Trophoblast cell (in vitro differentiated cells and primary cell): ENCODE data around the gene CEP192.

Source experiments
- DNase-seq, 2 donors: peaks; one replicate each; pipeline ENCODE4 v3.0.0-alpha.2; 2016
- H2AFZ ChIP-seq: 2 replicates; pipeline ENCODE4 v1.6.1; 2013; ENCODE audit warnings: low read length, moderate library complexity, mild to moderate bottlenecking; ENCODE audit not compliant: insufficient read depth, poor library complexity
- H2AK5ac ChIP-seq: 2 replicates; pipeline ENCODE4 v1.6.1; 2013; ENCODE audit warnings: mild to moderate bottlenecking, low read length
- H2BK120ac ChIP-seq: 2 replicates; pipeline ENCODE4 v1.6.1; 2013; ENCODE audit warnings: low read length, mild to moderate bottlenecking, moderate library complexity; ENCODE audit not compliant: insufficient read depth, poor library complexity
- H2BK12ac ChIP-seq: 2 replicates; pipeline ENCODE4 v1.6.1; 2013; ENCODE audit warnings: mild to moderate bottlenecking, low read length, moderate library complexity
- H2BK5ac ChIP-seq: 2 replicates; pipeline ENCODE4 v1.6.1; 2013; ENCODE audit warnings: low read length, low read depth, moderate library complexity, mild to moderate bottlenecking; ENCODE audit not compliant: poor library complexity
- H3K14ac ChIP-seq: 2 replicates; pipeline ENCODE4 v1.6.1; 2013; ENCODE audit warnings: mild to moderate bottlenecking, low read length
- H3K18ac ChIP-seq: 2 replicates; pipeline ENCODE4 v1.6.1; 2013; ENCODE audit warnings: mild to moderate bottlenecking, low read length
- H3K23ac ChIP-seq: 2 replicates; pipeline ENCODE4 v1.6.1; 2013; ENCODE audit warnings: low read length
- H3K27ac ChIP-seq: 2 replicates; pipeline ENCODE4 v1.5.1; 2013; ENCODE audit warnings: low read depth, mild to moderate bottlenecking, inconsistent platforms, low read length, moderate library complexity
- H3K27me3 ChIP-seq: 2 replicates; pipeline ENCODE4 v1.6.1; 2013; ENCODE audit warnings: inconsistent platforms, mild to moderate bottlenecking, low read length, moderate library complexity; ENCODE audit not compliant: insufficient read depth
- H3K36me3 ChIP-seq, 2 experiments: 1 replicate in 1 of 2; 2 replicates in 1 of 2; pipeline ENCODE4 v1.6.1; 2013; ENCODE audit warnings: low read length in 2 of 2, mild to moderate bottlenecking in 2 of 2, moderate library complexity in 1 of 2; ENCODE audit not compliant: insufficient read depth in 2 of 2, control insufficient read depth in 1 of 2
- H3K4ac ChIP-seq: 2 replicates; pipeline ENCODE4 v1.6.1; 2013; ENCODE audit warnings: low read depth, mild to moderate bottlenecking, low read length, moderate library complexity
- H3K4me1 ChIP-seq, 2 experiments: 1 replicate in 1 of 2; 2 replicates in 1 of 2; pipeline ENCODE4 v1.6.1; 2013; ENCODE audit warnings: low read length in 2 of 2, mild to moderate bottlenecking in 2 of 2, moderate library complexity in 1 of 2; ENCODE audit not compliant: insufficient read depth in 2 of 2, control insufficient read depth in 1 of 2
- H3K4me2 ChIP-seq: 2 replicates; pipeline ENCODE4 v1.6.1; 2013; ENCODE audit warnings: inconsistent platforms, mild to moderate bottlenecking, low read length, moderate library complexity
- H3K4me3 ChIP-seq: 2 replicates; pipeline ENCODE4 v1.5.1; 2013; ENCODE audit warnings: mild to moderate bottlenecking, low read depth, low read length, inconsistent platforms
- H3K79me1 ChIP-seq: one replicate; pipeline ENCODE4 v1.6.1; 2013; ENCODE audit warnings: low read length
- H3K79me2 ChIP-seq: 2 replicates; pipeline ENCODE4 v1.6.1; 2013; ENCODE audit warnings: low read length, mild to moderate bottlenecking; ENCODE audit not compliant: control insufficient read depth, insufficient read depth, poor library complexity
- H3K9ac ChIP-seq: 2 replicates; pipeline ENCODE4 v1.6.1; 2013; ENCODE audit warnings: mild to moderate bottlenecking, low read length
- H3K9me3 ChIP-seq: 2 replicates; pipeline ENCODE4 v1.6.1; 2013; ENCODE audit warnings: low read depth, mild to moderate bottlenecking, control low read depth, inconsistent platforms, low read length; ENCODE audit not compliant: insufficient read depth
- H4K12ac ChIP-seq: 2 replicates; pipeline ENCODE4 v1.6.1; 2013; ENCODE audit warnings: low read depth, mild to moderate bottlenecking, low read length, moderate library complexity
- H4K8ac ChIP-seq: 2 replicates; pipeline ENCODE4 v1.6.1; 2013; ENCODE audit warnings: low read depth, mild to moderate bottlenecking, low read length, moderate library complexity
- H4K91ac ChIP-seq: one replicate; pipeline ENCODE4 v1.6.1; 2013; ENCODE audit warnings: low read depth, mild to moderate bottlenecking, low read length, moderate library complexity
- WGBS: extraction: QIAGEN DNeasy Blood & Tissue Kit; methylation state at CpG from one replicate; pipeline ENCODE4 v1.1.7; 2013; ENCODE audit warnings: missing lambda C conversion rate; ENCODE audit not compliant: insufficient read length, insufficient coverage; ENCODE audit errors: extremely low coverage; 5-methylcytosine and 5-hydroxymethylcytosine counted together

The CEP192 gene

GRCh38 chr18:13018374-13018773, 27.2 kb downstream of the CEP192 start:
- no peak overlapping the region for H3K14ac ChIP-seq
- no peak overlapping the region for H3K4ac ChIP-seq
- no peak for DNase-seq
- H3K79me2 ChIP-seq = no peaks in the 10 kb centered on the region
- H3K9me3 ChIP-seq = no peaks in the 10 kb centered on the region
- H3K27ac ChIP-seq = no peak overlapping the region
- H4K12ac ChIP-seq = no peak overlapping the region
- H3K18ac ChIP-seq = no peak overlapping the region
- H4K91ac ChIP-seq = no peak overlapping the region
- no CpG with 5 or more reads among the region's 2 CpGs for WGBS
- H3K36me3 ChIP-seq = peaks cover 8 to 9% of the 10 kb centered on the region in 2 experiments
- H3K4me1 ChIP-seq = no peaks in the 10 kb centered on the region
- H2AK5ac ChIP-seq = no peak overlapping the region
- H2AFZ ChIP-seq = no peak overlapping the region
- no peak overlapping the region for H3K4me2 ChIP-seq
- no peaks in the 10 kb centered on the region for H3K27me3 ChIP-seq
- H2BK120ac ChIP-seq = no peak overlapping the region
- no peaks in the 10 kb centered on the region for H3K79me1 ChIP-seq
- no peak overlapping the region for H3K23ac ChIP-seq
- no peak overlapping the region for H4K8ac ChIP-seq
- no peak overlapping the region for H3K9ac ChIP-seq
- no peak overlapping the region for H2BK12ac ChIP-seq
- H3K4me3 ChIP-seq = no peak overlapping the region
- no peak overlapping the region for H2BK5ac ChIP-seq

GRCh38 chr18:13019301-13019700, 28.1 kb downstream of the CEP192 start:
- no peak overlapping the region for H2BK5ac ChIP-seq
- H3K4me1 ChIP-seq = no peaks in the 10 kb centered on the region
- H3K79me1 ChIP-seq = no peaks in the 10 kb centered on the region
- H3K4me2 ChIP-seq = no peak overlapping the region
- WGBS = no CpG with 5 or more reads among the region's 3 CpGs
- H3K27me3 ChIP-seq = no peaks in the 10 kb centered on the region
- DNase-seq = no peak
- H3K23ac ChIP-seq = no peak overlapping the region
- H3K27ac ChIP-seq = no peak overlapping the region
- no peak overlapping the region for H4K12ac ChIP-seq
- H3K36me3 ChIP-seq = peaks cover 7 to 8% of the 10 kb centered on the region in 2 experiments
- H3K79me2 ChIP-seq = no peaks in the 10 kb centered on the region
- H3K18ac ChIP-seq = no peak overlapping the region
- H2AFZ ChIP-seq = no peak overlapping the region
- H2AK5ac ChIP-seq = no peak overlapping the region
- H2BK12ac ChIP-seq = no peak overlapping the region
- no peak overlapping the region for H3K14ac ChIP-seq
- H3K9ac ChIP-seq = no peak overlapping the region
- no peaks in the 10 kb centered on the region for H3K9me3 ChIP-seq
- H3K4ac ChIP-seq = no peak overlapping the region
- no peak overlapping the region for H3K4me3 ChIP-seq
- H4K8ac ChIP-seq = no peak overlapping the region
- H4K91ac ChIP-seq = no peak overlapping the region
- H2BK120ac ChIP-seq = no peak overlapping the region

GRCh38 chr18:13022644-13023043, 31.5 kb downstream of the CEP192 start:
- Histone ChIP-seq H3K4ac (no peak overlapping the region), H4K8ac (no peak overlapping the region), H3K4me1 (no peaks in the 10 kb centered on the region), H3K4me2 (no peak overlapping the region), H3K27me3 (no peaks in the 10 kb centered on the region), H3K9ac (no peak overlapping the region), H3K27ac (no peak overlapping the region), H3K79me2 (no peaks in the 10 kb centered on the region), H3K23ac (no peak overlapping the region), H2AK5ac (no peak overlapping the region), H4K91ac (no peak overlapping the region), H3K14ac (no peak overlapping the region), H3K36me3 (peaks cover 0 to 5% of the 10 kb centered on the region in 2 experiments), H2BK120ac (no peak overlapping the region), H3K4me3 (no peak overlapping the region), H2AFZ (no peak overlapping the region), H3K18ac (no peak overlapping the region), H4K12ac (no peak overlapping the region), H2BK12ac (no peak overlapping the region), H3K9me3 (no peaks in the 10 kb centered on the region), H2BK5ac (no peak overlapping the region), H3K79me1 (no peaks in the 10 kb centered on the region)
- no peak for DNase-seq

- Histone ChIP-seq H3K27me3 (no peaks in the 10 kb centered on the region), H3K4me2 (no peak overlapping the region), H3K79me1 (no peaks in the 10 kb centered on the region), H4K91ac (no peak overlapping the region), H3K14ac (no peak overlapping the region), H3K9me3 (no peaks in the 10 kb centered on the region), H3K4me1 (no peaks in the 10 kb centered on the region), H3K27ac (no peak overlapping the region), H3K23ac (no peak overlapping the region), H3K9ac (no peak overlapping the region), H2BK120ac (no peak overlapping the region), H2BK5ac (no peak overlapping the region), H3K36me3 (peaks cover 3 to 5% of the 10 kb centered on the region in 2 experiments), H3K4me3 (no peak overlapping the region), H2AK5ac (no peak overlapping the region), H4K8ac (no peak overlapping the region), H3K18ac (no peak overlapping the region), H2BK12ac (no peak overlapping the region), H2AFZ (no peak overlapping the region), H3K79me2 (no peaks in the 10 kb centered on the region), H4K12ac (no peak overlapping the region), H3K4ac (no peak overlapping the region)
- no CpG with 5 or more reads among the region's 2 CpGs for WGBS
- no peak for DNase-seq
Observed at GRCh38 chr18:13025233-13025632, 34.1 kb downstream of the CEP192 start.
